DOHH2 (cell line): ENCODE data around the gene MYO1D.
A peak's percentile ranks its signal among the peaks of the same experiment; 100 is the strongest.

Experiments
- H3F3A ChIP-seq: fragments of 200-600 bp; sonication (generic), shearing (Covaris generic); 2 replicates; pipeline ENCODE4 v1.6.0; 2016; ENCODE audit warnings: antibody characterized with exemption, mild to moderate bottlenecking; ENCODE audit not compliant: control insufficient read depth, insufficient read depth
- H3K27ac ChIP-seq: fragments of 200-600 bp; sonication (generic); 2 replicates; pipeline ENCODE4 v1.5.1; 2014; ENCODE audit warnings: low read depth, mild to moderate bottlenecking, low read length, moderate library complexity
- H3K27me3 ChIP-seq: fragments of 200-600 bp; sonication (generic); 2 replicates; pipeline ENCODE4 v1.6.1; 2014; ENCODE audit warnings: mild to moderate bottlenecking, low read length, mixed read lengths; ENCODE audit not compliant: control insufficient read depth
- H3K36me3 ChIP-seq: fragments of 200-600 bp; sonication (generic); 2 replicates; pipeline ENCODE4 v1.6.1; 2014; ENCODE audit warnings: mild to moderate bottlenecking, low read length, moderate library complexity, mixed read lengths; ENCODE audit not compliant: control insufficient read depth
- H3K4me1 ChIP-seq: fragments of 200-600 bp; sonication (generic); 2 replicates; pipeline ENCODE4 v1.6.1; 2014; ENCODE audit warnings: mild to moderate bottlenecking, low read length, mixed read lengths; ENCODE audit not compliant: control insufficient read depth
- H3K4me2 ChIP-seq: fragments of 200-600 bp; sonication (generic); 2 replicates; pipeline ENCODE4 v1.6.0; 2014; ENCODE audit warnings: mild to moderate bottlenecking, low read length, moderate library complexity
- H3K4me3 ChIP-seq: fragments of 200-600 bp; sonication (generic); 2 replicates; pipeline ENCODE4 v1.5.1; 2014; ENCODE audit warnings: mild to moderate bottlenecking, low read length, mixed read lengths
- H3K79me2 ChIP-seq: fragments of 200-600 bp; sonication (generic); 2 replicates; pipeline ENCODE4 v1.6.1; 2014; ENCODE audit warnings: mild to moderate bottlenecking, low read length, mixed read lengths; ENCODE audit not compliant: control insufficient read depth
- H3K9me2 ChIP-seq: fragments of 200-600 bp; sonication (generic); replicated peaks from 2 replicates; pipeline ENCODE4 v1.6.1; 2014; ENCODE audit warnings: mild to moderate bottlenecking, low read length, mixed read lengths; ENCODE audit not compliant: control insufficient read depth
- H3K9me3 ChIP-seq: fragments of 200-600 bp; sonication (generic); 2 replicates; pipeline ENCODE4 v1.6.1; 2014; ENCODE audit warnings: antibody characterized with exemption, low read length, mixed read lengths; ENCODE audit not compliant: control insufficient read depth, insufficient read depth
- H4K20me1 ChIP-seq: fragments of 200-600 bp; sonication (generic); 2 replicates; pipeline ENCODE4 v1.6.0; 2014; ENCODE audit warnings: low read depth, mild to moderate bottlenecking, antibody characterized with exemption, low read length, moderate library complexity; ENCODE audit not compliant: control insufficient read depth, insufficient read depth
- EZH2phosphoT487 ChIP-seq: fragments of 200-600 bp; sonication (generic); IDR thresholded peaks from 2 replicates; pipeline ENCODE4 v1.6.1; 2017; ENCODE audit warnings: borderline replicate concordance, mild to moderate bottlenecking, antibody characterized with exemption, low read length, moderate library complexity, mixed read lengths
- TF ChIP-seq, protein P1 (sequence below): fragments of 200-600 bp; sonication (generic); IDR thresholded peaks from one replicate; pipeline ENCODE4 v1.5.1; 2014; ENCODE audit warnings: antibody characterized with exemption, mild to moderate bottlenecking, low read depth, low read length; ENCODE audit not compliant: poor library complexity, severe bottlenecking

The MYO1D gene

DNA sequence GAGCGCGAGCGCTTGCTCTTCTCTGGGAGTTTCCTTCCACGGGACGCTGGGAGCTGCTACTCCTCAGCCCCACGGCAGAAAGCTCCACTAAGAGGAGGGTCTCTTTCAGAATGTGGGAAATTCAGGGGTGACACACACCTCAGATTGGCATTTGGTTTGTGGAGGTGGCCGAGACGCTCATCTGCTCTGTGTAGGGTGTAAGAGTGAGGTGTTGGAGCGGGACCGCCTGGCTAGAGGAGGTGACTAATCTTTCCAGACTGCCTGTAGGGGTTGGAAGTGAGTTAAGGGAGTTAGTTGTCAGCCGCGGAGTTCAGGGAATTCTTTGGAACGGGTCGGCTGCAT lies 431.9 kb downstream of the MYO1D start:
- Histone ChIP-seq H3K36me3 (peaks cover 50% of the 10 kb centered on the region), H3K9me2 (no peaks in the 10 kb centered on the region), H4K20me1 (peaks cover 14% of the 10 kb centered on the region; the same call in 1 of the 2 replicates), H3K4me2 (peak overlapping the region; percentile 94), H3K27me3 (peaks cover 21% of the 10 kb centered on the region), H3K27ac (no peak overlapping the region), H3K79me2 (peaks cover 56% of the 10 kb centered on the region), H3F3A (no peaks in the 10 kb centered on the region), H3K9me3 (no peaks in the 10 kb centered on the region), H3K4me1 (peaks cover 27% of the 10 kb centered on the region), H3K4me3 (peak overlapping the region; percentile 88)
- TF ChIP-seq EZH2phosphoT487, result no peak

DNA sequence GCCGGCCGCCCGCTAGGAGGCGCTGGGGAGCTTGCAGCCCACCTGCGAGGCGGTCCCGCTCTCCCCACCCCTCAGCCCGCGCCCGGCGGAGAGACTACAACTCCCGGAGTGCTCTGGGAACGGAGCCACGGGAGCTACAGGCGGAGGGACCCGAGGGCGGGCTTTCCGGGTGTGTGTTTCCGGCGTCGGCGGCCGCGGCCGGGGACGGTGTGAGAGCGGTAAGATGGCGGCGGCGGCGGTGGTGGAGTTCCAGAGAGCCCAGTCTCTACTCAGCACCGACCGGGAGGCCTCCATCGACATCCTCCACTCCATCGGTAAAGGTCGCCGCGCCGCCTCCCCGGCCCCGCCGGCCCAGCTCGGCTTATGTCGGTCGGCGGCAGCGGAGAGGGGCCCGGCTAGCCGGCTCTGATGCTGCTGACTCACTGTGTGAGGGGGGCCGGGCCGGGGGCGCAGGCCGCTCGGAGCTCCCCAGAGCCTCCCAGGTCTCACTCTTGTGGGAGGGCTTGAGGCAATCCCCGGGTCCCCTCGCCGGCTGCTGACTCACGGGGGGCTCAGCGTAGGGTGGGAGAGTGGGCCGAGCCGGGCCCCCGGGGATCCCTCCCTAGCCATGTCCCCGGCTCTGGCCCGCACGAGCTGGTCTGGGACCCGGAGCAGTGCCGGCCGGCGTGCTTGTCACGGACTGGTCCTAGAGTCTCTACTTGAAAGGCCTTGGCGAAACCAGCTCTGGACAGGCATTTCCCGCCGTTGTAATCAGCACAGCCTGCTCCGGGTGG lies 432.4 kb downstream of the MYO1D start, which contains the start of gene PSMD11:
PSMD11 (plus strand) TSS at position 210 of the 773 bp plus-strand sequence; CDS start at position 224, 14 bp downstream.
- Histone ChIP-seq H3K4me1 (peaks cover 27% of the 10 kb centered on the region), H3K36me3 (peaks cover 44% of the 10 kb centered on the region), H3K4me3 (peak within 1 kb of the TSS; percentile 88), H3K79me2 (peaks cover 51% of the 10 kb centered on the region), H3K9me2 (no peaks in the 10 kb centered on the region), H3K9me3 (no peaks in the 10 kb centered on the region), H3K4me2 (peak within 1 kb of the TSS; percentile 95), H4K20me1 (peaks cover 14% of the 10 kb centered on the region; the same call in 1 of the 2 replicates), H3K27me3 (peaks cover 21% of the 10 kb centered on the region), H3K27ac (peak within 1 kb of the TSS; percentile 47), H3F3A (no peaks in the 10 kb centered on the region)
- no peak for TF ChIP-seq EZH2phosphoT487
- TF ChIP-seq, protein P1, sequence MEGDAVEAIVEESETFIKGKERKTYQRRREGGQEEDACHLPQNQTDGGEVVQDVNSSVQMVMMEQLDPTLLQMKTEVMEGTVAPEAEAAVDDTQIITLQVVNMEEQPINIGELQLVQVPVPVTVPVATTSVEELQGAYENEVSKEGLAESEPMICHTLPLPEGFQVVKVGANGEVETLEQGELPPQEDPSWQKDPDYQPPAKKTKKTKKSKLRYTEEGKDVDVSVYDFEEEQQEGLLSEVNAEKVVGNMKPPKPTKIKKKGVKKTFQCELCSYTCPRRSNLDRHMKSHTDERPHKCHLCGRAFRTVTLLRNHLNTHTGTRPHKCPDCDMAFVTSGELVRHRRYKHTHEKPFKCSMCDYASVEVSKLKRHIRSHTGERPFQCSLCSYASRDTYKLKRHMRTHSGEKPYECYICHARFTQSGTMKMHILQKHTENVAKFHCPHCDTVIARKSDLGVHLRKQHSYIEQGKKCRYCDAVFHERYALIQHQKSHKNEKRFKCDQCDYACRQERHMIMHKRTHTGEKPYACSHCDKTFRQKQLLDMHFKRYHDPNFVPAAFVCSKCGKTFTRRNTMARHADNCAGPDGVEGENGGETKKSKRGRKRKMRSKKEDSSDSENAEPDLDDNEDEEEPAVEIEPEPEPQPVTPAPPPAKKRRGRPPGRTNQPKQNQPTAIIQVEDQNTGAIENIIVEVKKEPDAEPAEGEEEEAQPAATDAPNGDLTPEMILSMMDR, result peak; percentile 92

GRCh38 chr17:32443827-32444300 lies 433.1 kb downstream of the MYO1D start:
- peaks cover 45% of the 10 kb centered on the region for H3K79me2 ChIP-seq
- H3K4me2 ChIP-seq, result peak overlapping the region; percentile 95
- no peaks in the 10 kb centered on the region for H3K9me3 ChIP-seq
- no peaks in the 10 kb centered on the region for H3F3A ChIP-seq
- H3K9me2 ChIP-seq, result no peaks in the 10 kb centered on the region
- H3K4me1 ChIP-seq, result peaks cover 27% of the 10 kb centered on the region
- H4K20me1 ChIP-seq, result peaks cover 14% of the 10 kb centered on the region; the same call in 1 of the 2 replicates
- no peak for TF ChIP-seq EZH2phosphoT487
- TF ChIP-seq, protein P1, result no peak
- peak overlapping the region; percentile 88 for H3K4me3 ChIP-seq
- H3K27ac ChIP-seq, result no peak overlapping the region
- peaks cover 21% of the 10 kb centered on the region for H3K27me3 ChIP-seq
- H3K36me3 ChIP-seq, result peaks cover 38% of the 10 kb centered on the region
